BE2C (cell line): ENCODE measurements around the gene MAP4K2.

Experiments used
- DNase-seq: peaks from one replicate; pipeline ENCODE4 v3.0.0-alpha.2; 2020
- H3K27me3 ChIP-seq: fragments of 250-450 bp; sonication (Bioruptor Pico); 2 replicates; pipeline ENCODE4 v1.5.1; 2020; ENCODE audit warnings: mild to moderate bottlenecking
- H3K36me3 ChIP-seq: fragments of 250-450 bp; sonication (Bioruptor Pico); 2 replicates; pipeline ENCODE4 v1.5.1; 2020; ENCODE audit warnings: mild to moderate bottlenecking
- H3K4me1 ChIP-seq: fragments of 250-450 bp; sonication (Bioruptor Pico); 2 replicates; pipeline ENCODE4 v1.5.1; 2020
- H3K4me3 ChIP-seq: 2 replicates; pipeline ENCODE4 v1.5.1; 2011; ENCODE audit warnings: low read depth, low read length
- H3K9me3 ChIP-seq: fragments of 250-450 bp; sonication (Bioruptor Pico); 2 replicates; pipeline ENCODE4 v1.5.1; 2020
- CTCF ChIP-seq: IDR thresholded peaks from 2 replicates; pipeline ENCODE4 v1.5.1; 2012; ENCODE audit warnings: mild to moderate bottlenecking, low read depth, low read length

MAP4K2 gene

DNA sequence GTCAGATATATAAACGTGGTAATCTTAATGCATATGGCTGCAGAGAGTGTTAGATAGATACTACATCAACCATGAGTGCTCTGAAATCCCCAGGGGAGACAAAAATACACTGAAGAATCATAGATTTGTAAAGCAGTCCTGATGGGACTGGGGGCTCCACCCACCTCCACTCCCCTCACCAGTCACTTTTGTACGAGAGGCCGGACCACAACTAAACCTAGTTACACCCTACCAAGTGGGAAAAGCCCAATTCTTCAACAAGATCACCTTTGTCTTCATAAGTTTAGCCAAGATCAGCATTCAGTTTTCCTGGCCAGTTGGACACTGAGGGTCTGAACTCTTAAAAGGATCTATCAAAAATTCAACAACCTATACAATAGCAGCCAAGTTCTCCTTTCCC is 26.1 kb downstream of the MAP4K2 start:
- DNase-seq, result no peak
- Histone ChIP-seq H3K9me3 (no peaks in the 10 kb centered on the region), H3K4me1 (no peaks in the 10 kb centered on the region; the same call in 1 of the 2 replicates)

GRCh38 chr11:64776425-64776824 is 26.6 kb downstream of the MAP4K2 start:
- TF ChIP-seq CTCF, result no peak
- Histone ChIP-seq H3K36me3 (peaks cover 61% of the 10 kb centered on the region), H3K27me3 (no peaks in the 10 kb centered on the region), H3K4me3 (peak overlapping the region; percentile 87), H3K9me3 (no peaks in the 10 kb centered on the region), H3K4me1 (no peaks in the 10 kb centered on the region; the same call in 1 of the 2 replicates)
- no peak for DNase-seq

More for the DNA sequence above, 26.1 kb downstream of the MAP4K2 start:
- no peak for TF ChIP-seq CTCF
- Histone ChIP-seq H3K4me3 (peak overlapping the region; percentile 87), H3K27me3 (no peaks in the 10 kb centered on the region), H3K36me3 (peaks cover 57% of the 10 kb centered on the region)

DNA sequence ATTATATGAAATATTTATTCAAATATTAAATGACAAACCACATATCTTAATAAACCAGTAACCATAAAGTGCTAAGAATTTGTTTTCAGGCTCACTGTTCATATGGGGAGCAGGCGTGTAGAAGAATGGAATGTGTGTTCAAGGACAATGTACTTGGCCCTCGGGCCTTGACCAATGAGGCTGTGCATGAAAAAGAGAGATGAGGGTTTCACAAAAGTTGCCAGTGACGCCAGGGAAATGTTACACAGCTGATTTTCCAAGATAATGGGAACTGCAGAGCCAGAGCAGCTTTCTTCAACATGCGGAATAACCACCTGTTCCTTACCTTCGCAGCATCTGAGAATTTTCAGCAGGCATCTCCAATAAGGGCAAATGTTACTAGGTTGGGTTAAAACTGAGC is 28.9 kb downstream of the MAP4K2 start:
- no peak for DNase-seq
- Histone ChIP-seq H3K27me3 (no peaks in the 10 kb centered on the region), H3K9me3 (no peaks in the 10 kb centered on the region), H3K4me1 (no peaks in the 10 kb centered on the region; the same call in 1 of the 2 replicates), H3K4me3 (no peak overlapping the region), H3K36me3 (peaks cover 84% of the 10 kb centered on the region)
- no peak for TF ChIP-seq CTCF

- DNase-seq, result no peak
- TF ChIP-seq CTCF, result no peak
- no peaks in the 10 kb centered on the region for H3K27me3 ChIP-seq
- peaks cover 100% of the 10 kb centered on the region for H3K36me3 ChIP-seq
- H3K4me1 ChIP-seq, result no peaks in the 10 kb centered on the region; the same call in 1 of the 2 replicates
- no peak overlapping the region for H3K4me3 ChIP-seq
- no peaks in the 10 kb centered on the region for H3K9me3 ChIP-seq
Observed at GRCh38 chr11:64772303-64773018, 30.6 kb downstream of the MAP4K2 start.

DNA sequence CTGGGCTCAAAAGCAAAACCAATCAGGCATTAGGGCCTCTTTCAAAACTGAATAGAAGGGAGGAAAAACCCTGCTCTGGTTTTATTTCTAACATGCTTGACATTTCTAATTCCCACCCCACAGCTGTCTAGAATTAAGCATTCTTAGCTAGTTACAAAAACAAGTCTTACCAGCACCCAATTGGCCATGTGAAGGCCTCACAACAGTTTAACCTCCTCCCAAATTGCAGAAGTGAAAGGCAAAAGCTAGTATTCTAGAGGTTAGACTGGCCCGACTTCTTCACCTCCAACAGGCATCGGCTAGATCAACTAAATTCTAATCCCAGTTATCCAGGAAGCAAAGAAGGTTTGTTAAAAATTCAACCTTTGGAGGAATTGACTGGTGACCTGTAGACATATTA is 31.2 kb downstream of the MAP4K2 start:
- no peaks in the 10 kb centered on the region for H3K27me3 ChIP-seq
- no peak overlapping the region for H3K4me3 ChIP-seq
- H3K9me3 ChIP-seq, result no peaks in the 10 kb centered on the region
- DNase-seq, result no peak
- peaks cover 100% of the 10 kb centered on the region for H3K36me3 ChIP-seq
- H3K4me1 ChIP-seq, result no peaks in the 10 kb centered on the region; the same call in 1 of the 2 replicates
- TF ChIP-seq CTCF, result no peak

DNA sequence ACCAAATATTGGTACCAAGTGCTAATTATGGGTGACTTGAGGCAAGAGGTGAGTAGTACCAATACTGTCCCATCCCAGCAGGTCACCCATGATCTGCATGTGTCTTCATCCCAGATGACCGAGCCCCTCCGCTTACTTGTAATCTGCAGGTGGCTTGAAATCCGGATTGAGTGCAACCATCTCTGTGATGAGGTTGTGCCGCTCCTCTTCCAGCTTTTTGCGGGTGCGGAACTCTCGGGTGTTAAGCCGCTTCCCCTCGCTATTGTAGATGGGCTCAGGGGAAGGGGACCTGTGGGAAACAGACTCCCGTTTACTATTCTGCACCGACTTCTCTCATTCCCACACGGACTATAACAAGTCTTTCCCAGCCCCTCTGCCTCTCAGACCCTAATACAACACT is 32.9 kb downstream of the MAP4K2 start:
- peaks cover 91% of the 10 kb centered on the region for H3K36me3 ChIP-seq
- no peak for TF ChIP-seq CTCF
- H3K9me3 ChIP-seq, result no peaks in the 10 kb centered on the region
- H3K27me3 ChIP-seq, result no peaks in the 10 kb centered on the region
- H3K4me3 ChIP-seq, result no peak overlapping the region
- DNase-seq, result no peak
- no peaks in the 10 kb centered on the region for H3K4me1 ChIP-seq
